Measurements from ENCODE around the gene PRSS57. TPM values are rescaled to one million over a fixed set of nuclear protein-coding genes. Genes with fewer than 3 reads are reported as not detected.

The PRSS57 gene
- total and polyA plus RNA-seq, 2 of the 13 experiments (the other 11 are each of a cell fraction or from before 2014, with no cell fraction given), result 0.12 TPM; not detected in 1

GRCh38 chr19:678791-679388, 16.4 kb downstream of the PRSS57 start (continued):
- TF ChIP-seq SOX13 (IDR thresholded peaks at IDR 0.05), result no peak
- TF ChIP-seq SOX13 (CRISPR knock-in tag; conservative IDR thresholded peaks at IDR 0.05 in 1 of 2, IDR thresholded peaks at IDR 0.05 in 1 of 2), result no peak
- TF ChIP-seq ARID2 (CRISPR knock-in tag; IDR thresholded peaks at IDR 0.05; ENCODE audit: borderline replicate concordance), result no peak
- TF ChIP-seq FOXK2 (IDR thresholded peaks at IDR 0.05), result no peak
- TF ChIP-seq ATRX (CRISPR knock-in tag; IDR thresholded peaks at IDR 0.05; ENCODE audit: borderline replicate concordance), result no peak
- no peak for TF ChIP-seq ZKSCAN5 (CRISPR knock-in tag; IDR thresholded peaks at IDR 0.05)
- no peak for TF ChIP-seq PHF8 (CRISPR knock-in tag; IDR thresholded peaks at IDR 0.05)
- no peak for TF ChIP-seq HNRNPL (IDR thresholded peaks at IDR 0.05; ENCODE audit: low read depth, low read length)
- TF ChIP-seq ZNF790 (CRISPR knock-in tag; IDR thresholded peaks at IDR 0.05; ENCODE audit: borderline replicate concordance), result 0 out of 2 replicates have a peak, but pooled peaks have one; percentile 70
- peak; percentile 60 for TF ChIP-seq AGO2 (optimal IDR thresholded peaks at IDR 0.05; ENCODE audit: low read depth, low read length)
- TF ChIP-seq ASH2L (IDR thresholded peaks at IDR 0.05; ENCODE audit: insufficient read length, low read depth, low read length), result no peak
- TF ChIP-seq IKZF5 (CRISPR knock-in tag; IDR thresholded peaks at IDR 0.05), result no peak
- TF ChIP-seq ZNF558 (CRISPR knock-in tag; IDR thresholded peaks at IDR 0.05; ENCODE audit: borderline replicate concordance), result no peak
- TF ChIP-seq NCOR1 (IDR thresholded peaks at IDR 0.05; ENCODE audit: borderline replicate concordance, low read length), result no peak
- TF ChIP-seq POLR2G (IDR thresholded peaks at IDR 0.05; ENCODE audit: low read depth, low read length), result 0 out of 2 replicates have a peak, but pooled peaks have one; percentile 4
- no peak for TF ChIP-seq ATF7 (IDR thresholded peaks at IDR 0.05)
- no peak for TF ChIP-seq ATF7 (CRISPR knock-in tag; IDR thresholded peaks at IDR 0.05)
- no peak for TF ChIP-seq ZSCAN31 (CRISPR knock-in tag; IDR thresholded peaks at IDR 0.05; ENCODE audit: low read depth)

Measured in HepG2 (cell line).